Body of pancreas (tissue), 4 donors: Measurements from ENCODE around the gene DIP2A. TPM values are rescaled to one million over a fixed set of nuclear protein-coding genes. Genes with fewer than 3 reads are reported as not detected.

Experiments used
- ATAC-seq: fragments of 150-250 bp; one replicate; pipeline ENCODE4 v1.9.1; 2016
- DNase-seq, 4 donors: peaks; one replicate each; pipeline ENCODE4 v3.0.0-alpha.2; 2019
- H3K27ac ChIP-seq, 4 donors: fragments of 200-600 bp; sonication (generic); 1 replicate in 3 of 4; 2 replicates in 1 of 4; pipeline versions ENCODE4 v1.5.1 to v1.6.1; 2016 to 2019; ENCODE audit warnings: mild to moderate bottlenecking in 1 of 4, mixed read lengths in 1 of 4, moderate library complexity in 1 of 4
- H3K27me3 ChIP-seq, 2 donors: fragments of 200-600 bp; sonication (generic); one replicate each; pipeline ENCODE4 v1.6.0; 2016; ENCODE audit warnings: mild to moderate bottlenecking in 1 of 2
- H3K36me3 ChIP-seq, 2 donors: fragments of 200-600 bp; sonication (generic); replicated peaks in 1 of 2; 2 replicates each; pipeline ENCODE4 v1.5.1; 2016; ENCODE audit warnings: low read depth in 2 of 2; ENCODE audit not compliant: insufficient read depth in 1 of 2
- H3K4me1 ChIP-seq: fragments of 200-600 bp; sonication (generic); one replicate; pipeline ENCODE4 v1.6.0; 2016
- H3K4me3 ChIP-seq, 2 donors: fragments of 200-600 bp; sonication (generic); 1 replicate in 1 of 2; 2 replicates in 1 of 2; pipeline ENCODE4 v1.5.1; 2016 to 2019
- H3K9me3 ChIP-seq, 3 donors: fragments of 200-600 bp; sonication (generic); 1 replicate in 2 of 3; 2 replicates in 1 of 3; pipeline ENCODE4 v1.5.1; 2016
- POLR2A ChIP-seq, 3 donors: fragments of 450-650 bp; IDR thresholded peaks; one replicate each; pipeline ENCODE4 v1.6.1; 2016; ENCODE audit warnings: antibody characterized with exemption in 3 of 3, mild to moderate bottlenecking in 2 of 3
- WGBS, 2 donors: methylation state at CpG; one replicate each; pipeline ENCODE4 v1.1.5; 2017; 5-methylcytosine and 5-hydroxymethylcytosine counted together
- intact Hi-C: fragments of 100-400 bp; cut with DNase I; formaldehyde crosslinking; loops from one replicate; pipeline ENCODE4 v1.15.1; 2023
- total RNA-seq, 2 donors: library from RNA; depleted of rRNA; stranded (reverse); fragments of >200 nt; gene quantifications; one replicate each; pipeline ENCODE4 v1.1.0, GENCODE V29; 2016
- TF ChIP-seq, protein P1 (sequence below), 7 experiments: fragments of 450-650 bp in 4 of 7; fragments of 200-600 bp in 3 of 7; sonication (generic) in 3 of 7; IDR thresholded peaks; one replicate each; pipeline ENCODE4 v1.5.1; 2016 to 2019; ENCODE audit warnings: antibody characterized with exemption in 7 of 7

DIP2A gene
- total RNA-seq, 2 donors from 2014 or later = 28.5 to 44.2 TPM

DNA sequence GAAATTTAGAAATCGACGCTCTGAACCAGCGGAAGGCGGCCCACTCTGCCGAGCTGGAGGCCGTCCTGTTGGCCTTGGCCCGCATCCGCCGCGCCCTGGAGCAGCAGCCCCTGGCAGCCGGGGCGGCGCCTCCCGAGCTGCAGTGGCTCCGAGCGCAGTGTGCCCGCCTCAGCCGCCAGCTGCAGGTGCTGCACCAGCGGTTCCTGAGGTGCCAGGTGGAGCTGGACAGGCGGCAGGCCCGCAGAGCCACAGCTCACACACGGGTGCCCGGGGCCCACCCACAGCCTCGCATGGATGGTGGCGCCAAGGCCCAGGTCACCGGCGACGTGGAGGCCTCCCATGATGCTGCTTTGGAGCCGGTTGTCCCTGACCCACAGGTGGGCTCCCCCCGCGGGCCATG, 47.0 kb upstream of the DIP2A start:
- no peaks in the 10 kb centered on the region for H3K27me3 ChIP-seq
- H3K9me3 ChIP-seq = no peaks in the 10 kb centered on the region
- no peak for TF ChIP-seq POLR2A (IDR thresholded peaks at IDR 0.05)
- TF ChIP-seq, protein P1, sequence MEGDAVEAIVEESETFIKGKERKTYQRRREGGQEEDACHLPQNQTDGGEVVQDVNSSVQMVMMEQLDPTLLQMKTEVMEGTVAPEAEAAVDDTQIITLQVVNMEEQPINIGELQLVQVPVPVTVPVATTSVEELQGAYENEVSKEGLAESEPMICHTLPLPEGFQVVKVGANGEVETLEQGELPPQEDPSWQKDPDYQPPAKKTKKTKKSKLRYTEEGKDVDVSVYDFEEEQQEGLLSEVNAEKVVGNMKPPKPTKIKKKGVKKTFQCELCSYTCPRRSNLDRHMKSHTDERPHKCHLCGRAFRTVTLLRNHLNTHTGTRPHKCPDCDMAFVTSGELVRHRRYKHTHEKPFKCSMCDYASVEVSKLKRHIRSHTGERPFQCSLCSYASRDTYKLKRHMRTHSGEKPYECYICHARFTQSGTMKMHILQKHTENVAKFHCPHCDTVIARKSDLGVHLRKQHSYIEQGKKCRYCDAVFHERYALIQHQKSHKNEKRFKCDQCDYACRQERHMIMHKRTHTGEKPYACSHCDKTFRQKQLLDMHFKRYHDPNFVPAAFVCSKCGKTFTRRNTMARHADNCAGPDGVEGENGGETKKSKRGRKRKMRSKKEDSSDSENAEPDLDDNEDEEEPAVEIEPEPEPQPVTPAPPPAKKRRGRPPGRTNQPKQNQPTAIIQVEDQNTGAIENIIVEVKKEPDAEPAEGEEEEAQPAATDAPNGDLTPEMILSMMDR (IDR thresholded peaks at IDR 0.05) = no peak
- no peaks in the 10 kb centered on the region for H3K4me1 ChIP-seq
- intact Hi-C loops = no loop called here
- WGBS, 2 donors = 96 to 97% methylated on average over 20 to 26 of the region's 31 CpGs
- peaks cover 0 to 3% of the 10 kb centered on the region in 2 donors for H3K36me3 ChIP-seq
- DNase-seq = no peak
- no peak overlapping the region for H3K27ac ChIP-seq
- ATAC-seq = no peak
- no peak overlapping the region for H3K4me3 ChIP-seq

DNA sequence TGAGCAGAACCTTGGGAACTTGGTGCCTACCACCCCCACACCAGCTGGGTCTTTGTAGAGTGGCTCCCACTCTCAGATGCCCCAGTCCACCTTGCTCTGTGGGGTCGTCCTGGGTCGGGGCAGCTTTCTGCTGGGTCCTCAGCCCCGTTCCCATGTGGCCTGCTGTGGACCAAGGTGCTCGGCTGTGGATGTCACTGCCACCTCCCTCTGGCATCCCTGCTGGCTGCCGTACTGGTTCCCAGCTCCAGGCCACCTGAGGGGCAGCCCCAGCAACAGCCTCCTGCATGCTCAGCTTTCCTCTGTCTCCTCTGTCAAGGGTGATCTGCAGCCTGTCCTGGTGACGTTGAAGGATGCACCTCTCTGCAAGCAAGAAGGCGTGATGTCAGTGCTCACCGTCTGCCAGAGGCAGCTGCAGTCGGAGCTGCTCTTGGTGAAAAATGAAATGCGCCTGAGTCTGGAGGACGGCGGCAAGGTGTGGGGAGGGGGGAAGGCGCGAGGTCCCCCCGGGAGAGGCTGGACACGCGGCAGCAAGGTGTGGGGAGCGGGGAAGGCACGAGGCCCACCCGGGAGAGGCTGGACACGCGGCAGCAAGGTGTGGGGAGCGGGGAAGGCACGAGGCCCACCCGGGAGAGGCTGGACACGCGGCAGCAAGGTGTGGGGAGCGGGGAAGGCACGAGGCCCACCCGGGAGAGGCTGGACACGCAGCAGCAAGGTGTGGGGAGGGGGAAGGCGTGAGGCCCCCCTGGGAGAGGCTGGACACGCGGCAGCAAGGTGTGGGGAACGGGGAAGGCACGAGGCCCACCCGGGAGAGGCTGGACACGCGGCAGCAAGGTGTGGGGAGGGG, 45.9 kb upstream of the DIP2A start:
- H3K36me3 ChIP-seq = peaks cover 0 to 6% of the 10 kb centered on the region in 2 donors
- no peaks in the 10 kb centered on the region for H3K4me1 ChIP-seq
- intact Hi-C loops = no loop called here
- no peak for TF ChIP-seq POLR2A (IDR thresholded peaks at IDR 0.05)
- TF ChIP-seq, protein P1 (IDR thresholded peaks at IDR 0.05) = no peak
- H3K4me3 ChIP-seq = no peak overlapping the region
- no peaks in the 10 kb centered on the region for H3K9me3 ChIP-seq
- DNase-seq (no peak), ATAC-seq (no peak)
- WGBS, 2 donors = 81 to 88% methylated on average over 31 to 35 of the region's 39 CpGs
- H3K27ac ChIP-seq = no peak overlapping the region
- H3K27me3 ChIP-seq = no peaks in the 10 kb centered on the region

DNA sequence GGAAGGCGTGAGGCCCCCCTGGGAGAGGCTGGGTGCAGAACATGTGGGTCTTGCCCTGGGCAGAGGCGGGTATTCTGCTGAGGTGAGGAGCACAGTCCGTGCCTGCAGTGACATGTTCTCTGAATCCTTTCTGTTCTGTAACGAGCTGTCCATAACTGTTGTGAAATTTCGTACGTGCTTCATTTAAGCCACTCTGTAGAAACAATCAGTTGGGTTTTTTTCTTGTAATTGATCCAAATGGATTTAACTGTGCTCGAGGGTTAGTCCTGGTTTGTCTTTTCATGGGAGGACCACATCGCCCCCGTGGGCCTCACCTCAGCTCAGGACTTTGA, 45.4 kb upstream of the DIP2A start:
- Histone ChIP-seq H3K27me3 (no peaks in the 10 kb centered on the region), H3K4me1 (no peaks in the 10 kb centered on the region), H3K36me3 (peaks cover 0 to 6% of the 10 kb centered on the region in 2 donors), H3K27ac (no peak overlapping the region), H3K4me3 (no peak overlapping the region), H3K9me3 (no peaks in the 10 kb centered on the region)
- intact Hi-C loops = no loop called here
- no peak for ATAC-seq
- no peak for DNase-seq
- TF ChIP-seq, protein P1 (IDR thresholded peaks at IDR 0.05) = no peak
- no peak for TF ChIP-seq POLR2A (IDR thresholded peaks at IDR 0.05)
- 89 to 94% methylated on average over 9 of the region's 9 CpGs for WGBS, 2 donors

DNA sequence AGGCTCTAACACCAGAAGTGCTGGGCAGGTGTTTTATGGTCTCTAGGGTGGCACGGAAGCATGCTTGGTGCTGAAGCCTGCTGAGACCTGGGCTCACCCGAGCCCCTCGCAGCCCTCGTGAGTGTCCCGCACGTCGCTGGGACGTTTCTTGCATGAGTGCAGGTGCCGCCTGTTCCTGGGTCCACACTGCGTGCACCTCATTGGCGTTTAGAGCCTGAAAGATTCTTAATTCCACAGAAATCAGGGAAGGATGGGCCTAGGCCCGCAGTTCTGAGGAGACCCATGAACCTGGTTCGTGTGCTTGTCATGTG, 43.8 kb upstream of the DIP2A start:
- intact Hi-C loops = no loop called here
- WGBS, 2 donors = 98 to 99% methylated on average over 13 of the region's 13 CpGs
- H3K27ac ChIP-seq = no peak overlapping the region
- no peaks in the 10 kb centered on the region for H3K4me1 ChIP-seq
- no peak overlapping the region for H3K4me3 ChIP-seq
- TF ChIP-seq, protein P1 (IDR thresholded peaks at IDR 0.05) = no peak
- no peak for TF ChIP-seq POLR2A (IDR thresholded peaks at IDR 0.05)
- H3K9me3 ChIP-seq = no peaks in the 10 kb centered on the region
- no peaks in the 10 kb centered on the region for H3K27me3 ChIP-seq
- DNase-seq (no peak), ATAC-seq (no peak)
- peaks cover 0 to 6% of the 10 kb centered on the region in 2 donors for H3K36me3 ChIP-seq

DNA sequence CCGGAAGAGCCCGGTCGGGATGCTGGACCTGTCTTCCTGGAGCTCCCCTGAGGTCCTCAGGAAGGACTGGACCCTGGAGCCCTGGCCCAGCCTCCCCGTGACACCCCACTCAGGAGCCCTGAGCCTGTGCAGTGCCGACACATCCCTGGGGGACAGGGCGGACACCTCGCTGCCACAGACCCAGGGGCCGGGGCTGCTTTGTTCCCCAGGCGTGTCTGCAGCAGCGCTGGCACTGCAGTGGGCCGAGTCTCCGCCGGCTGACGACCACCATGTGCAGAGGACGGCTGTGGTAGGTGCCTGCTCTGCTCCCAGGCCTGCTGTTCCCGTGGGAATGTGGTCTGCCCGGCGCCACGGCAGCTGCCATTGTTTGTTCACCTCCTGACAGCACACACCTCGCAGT, 42.1 kb upstream of the DIP2A start:
- Histone ChIP-seq H3K4me3 (no peak overlapping the region), H3K36me3 (peaks cover 0 to 3% of the 10 kb centered on the region in 2 donors), H3K9me3 (no peaks in the 10 kb centered on the region), H3K4me1 (no peaks in the 10 kb centered on the region), H3K27ac (no peak overlapping the region), H3K27me3 (no peaks in the 10 kb centered on the region)
- DNase-seq (no peak), ATAC-seq (no peak)
- TF ChIP-seq POLR2A (IDR thresholded peaks at IDR 0.05) = no peak
- TF ChIP-seq, protein P1 (IDR thresholded peaks at IDR 0.05) = no peak
- 94% methylated on average over 20 of the region's 20 CpGs; no CpG with 5 or more reads in 1 of the 2 donors for WGBS, 2 donors
- intact Hi-C loops = no loop called here
